Gastrocnemius medialis (tissue), 4 donors: ENCODE measurements around the gene SSX4.
"Not testable (repeated sequence)": the region's sequence is repeated elsewhere in the genome, so short reads cannot be mapped to it uniquely, and the experiment has no call there.

Source experiments
- CTCF ChIP-seq, 5 experiments: fragments of 450-650 bp in 3 of 5; fragments of 200-600 bp in 2 of 5; sonication (generic) in 2 of 5; IDR thresholded peaks in 4 of 5; conservative IDR thresholded peaks in 1 of 5; 1 replicate in 4 of 5; 2 replicates in 1 of 5; pipeline ENCODE4 v1.5.1; 2016 to 2019; ENCODE audit warnings: antibody characterized with exemption in 5 of 5, mild to moderate bottlenecking in 3 of 5, moderate library complexity in 3 of 5
- POLR2A ChIP-seq, 2 donors: fragments of 450-650 bp; IDR thresholded peaks; one replicate each; pipeline ENCODE4 v1.6.1; 2017; ENCODE audit warnings: antibody characterized with exemption in 2 of 2, mild to moderate bottlenecking in 2 of 2, moderate library complexity in 2 of 2

- not testable (repeated sequence) for TF ChIP-seq CTCF (IDR thresholded peaks at IDR 0.05 in 4 of 5, conservative IDR thresholded peaks at IDR 0.05 in 1 of 5); POLR2A (IDR thresholded peaks at IDR 0.05)
These were observed 15.5 kb upstream of the SSX4 start for GRCh38 chrX:48367717-48368408.
